ENCODE measurements around the gene PCDHGA3.
"Not testable (repeated sequence)": the region's sequence is repeated elsewhere in the genome, so short reads cannot be mapped to it uniquely, and the experiment has no call there.

PCDHGA3 gene

GRCh38 chr5:141388661-141389060, 45.0 kb downstream of the PCDHGA3 start:
- Histone ChIP-seq H3K36me3 (ENCODE audit: insufficient read depth, low read length) (no peaks in the 10 kb centered on the region), H3K27ac (ENCODE audit: low read depth, low read length) (no peak overlapping the region), H3K9me3 (ENCODE audit: low read length) (peaks cover 79% of the 10 kb centered on the region), H3K4me1 (ENCODE audit: insufficient read depth, low read length) (no peaks in the 10 kb centered on the region), H3K27me3 (ENCODE audit: control insufficient read depth in 1 of 2, insufficient read depth in 2 of 2, low read length in 2 of 2) (no peaks in the 10 kb centered on the region), H3K9ac (ENCODE audit: low read length) (no peak overlapping the region), H3K4me3 (ENCODE audit: low read depth in 1 of 2, low read length in 2 of 2) (peak overlapping the region in 1 of 2 donors; percentile 33)

GRCh38 chr5:141389153-141390042, 45.8 kb downstream of the PCDHGA3 start:
- no peaks in the 10 kb centered on the region for H3K36me3 ChIP-seq (ENCODE audit: insufficient read depth, low read length)
- peak overlapping the region in 1 of 2 donors; percentile 33 for H3K4me3 ChIP-seq (ENCODE audit: low read depth in 1 of 2, low read length in 2 of 2)
- no peak overlapping the region for H3K9ac ChIP-seq (ENCODE audit: low read length)
- H3K9me3 ChIP-seq (ENCODE audit: low read length), result peaks cover 79% of the 10 kb centered on the region
- H3K27ac ChIP-seq (ENCODE audit: low read depth, low read length), result no peak overlapping the region
- H3K27me3 ChIP-seq (ENCODE audit: control insufficient read depth in 1 of 2, insufficient read depth in 2 of 2, low read length in 2 of 2), result no peaks in the 10 kb centered on the region
- no peaks in the 10 kb centered on the region for H3K4me1 ChIP-seq (ENCODE audit: insufficient read depth, low read length)

GRCh38 chr5:141392429-141393198, 49.0 kb downstream of the PCDHGA3 start, which contains the start of gene PCDHGA8:
TSS of gene PCDHGA8 (plus strand) at chr5:141392633. CDS start at chr5:141392814, 181 bp downstream.
- Histone ChIP-seq H3K27ac (ENCODE audit: low read depth, low read length) (no peak within 1 kb of the TSS), H3K9me3 (ENCODE audit: low read length) (peaks cover 70% of the 10 kb centered on the region), H3K4me3 (ENCODE audit: low read depth in 1 of 2, low read length in 2 of 2) (peak within 1 kb of the TSS; percentile 4 to 10), H3K4me1 (ENCODE audit: insufficient read depth, low read length) (no peaks in the 10 kb centered on the region), H3K27me3 (ENCODE audit: control insufficient read depth in 1 of 2, insufficient read depth in 2 of 2, low read length in 2 of 2) (no peaks in the 10 kb centered on the region), H3K9ac (ENCODE audit: low read length) (no peak within 1 kb of the TSS), H3K36me3 (ENCODE audit: insufficient read depth, low read length) (no peaks in the 10 kb centered on the region)

- H3K9ac ChIP-seq (ENCODE audit: low read length), result no peak overlapping the region
- H3K27ac ChIP-seq (ENCODE audit: low read depth, low read length), result no peak overlapping the region
- no peaks in the 10 kb centered on the region for H3K36me3 ChIP-seq (ENCODE audit: insufficient read depth, low read length)
- no peaks in the 10 kb centered on the region for H3K4me1 ChIP-seq (ENCODE audit: insufficient read depth, low read length)
- no peak overlapping the region for H3K4me3 ChIP-seq (ENCODE audit: low read depth in 1 of 2, low read length in 2 of 2)
- peaks cover 69% of the 10 kb centered on the region for H3K9me3 ChIP-seq (ENCODE audit: low read length)
- H3K27me3 ChIP-seq (ENCODE audit: control insufficient read depth in 1 of 2, insufficient read depth in 2 of 2, low read length in 2 of 2), result no peaks in the 10 kb centered on the region
These were observed 49.6 kb downstream of the PCDHGA3 start for GRCh38 chr5:141393267-141393666.

- H3K36me3 ChIP-seq (ENCODE audit: insufficient read depth, low read length); H3K27me3 ChIP-seq (ENCODE audit: control insufficient read depth in 1 of 2, insufficient read depth in 2 of 2, low read length in 2 of 2); H3K4me3 ChIP-seq (ENCODE audit: low read depth in 1 of 2, low read length in 2 of 2); H3K9ac ChIP-seq (ENCODE audit: low read length); H3K27ac ChIP-seq (ENCODE audit: low read depth, low read length); H3K4me1 ChIP-seq (ENCODE audit: insufficient read depth, low read length): not testable (repeated sequence)
- peaks cover 71% of the 10 kb centered on the region for H3K9me3 ChIP-seq (ENCODE audit: low read length)
These were observed 51.0 kb downstream of the PCDHGA3 start for GRCh38 chr5:141394401-141395187.

Data from muscle layer of colon (tissue), 2 donors.